ENCODE measurements around the gene CHRNA4. TPM values are rescaled to one million over a fixed set of nuclear protein-coding genes. Genes with fewer than 3 reads are reported as not detected.

CHRNA4 gene
- total and polyA plus RNA-seq, 9 of the 15 experiments (the other 6 are each of a cell fraction or from before 2014, with no cell fraction given) = not detected

DNA sequence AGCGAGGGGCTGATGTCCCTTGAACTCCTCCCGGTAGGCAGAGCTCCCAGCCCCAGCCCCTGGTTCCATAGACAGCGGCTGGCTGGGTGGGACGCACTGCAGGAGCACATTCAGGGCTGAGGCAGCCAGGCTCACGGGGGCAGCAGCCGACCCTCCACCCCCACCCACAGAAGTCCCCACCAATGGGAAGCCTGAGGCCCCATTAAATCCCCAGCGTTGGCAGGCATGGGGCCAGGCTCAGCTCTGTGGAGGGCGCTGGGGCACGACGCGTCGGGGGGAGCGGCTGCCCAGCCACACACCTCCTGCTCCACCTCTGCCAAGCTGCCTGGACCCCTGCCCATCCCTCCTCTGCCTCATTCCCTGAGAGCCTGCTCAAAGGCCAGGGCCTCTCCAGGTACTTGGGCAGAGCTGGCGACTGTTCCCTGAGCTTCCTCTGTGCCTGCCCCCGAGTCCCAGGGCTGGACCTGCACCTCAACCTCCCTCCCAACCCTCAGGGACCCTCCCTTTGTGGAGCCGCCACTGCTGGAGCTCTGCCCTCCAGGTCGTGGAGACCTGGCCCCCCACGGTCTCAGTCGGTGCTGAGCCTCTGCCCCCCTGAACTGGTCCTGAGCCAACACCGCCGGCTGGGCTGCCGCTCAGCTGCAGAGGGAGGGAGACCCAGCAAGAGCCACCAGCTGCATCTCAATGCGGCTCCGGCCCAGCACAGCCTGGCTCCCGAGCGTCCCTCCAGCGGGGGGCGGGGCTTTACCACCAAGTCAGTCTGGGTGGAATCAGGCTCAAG, 9.1 kb downstream of the CHRNA4 start:
- Histone ChIP-seq H3K36me3 (ENCODE audit: control insufficient read depth, insufficient read depth, low read length) (no peaks in the 10 kb centered on the region), H3K9ac (ENCODE audit: insufficient read depth in 1 of 2, low read depth in 2 of 2, low read length in 2 of 2) (no peak overlapping the region), H3K4me3 (no peak overlapping the region), H4K20me1 (replicated peaks; ENCODE audit: control insufficient read depth, insufficient read depth, low read length) (no peaks in the 10 kb centered on the region), H3K27ac (ENCODE audit: extremely low read depth, low read depth, low read length) (no peak overlapping the region), H3K27me3 (ENCODE audit: control insufficient read depth in 2 of 2, insufficient read depth in 2 of 2, low read length in 2 of 2) (peaks cover 9 to 27% of the 10 kb centered on the region in 2 experiments; a peak in 4 of 5 replicates), H3K9me3 (replicated peaks; ENCODE audit: control insufficient read depth, insufficient read depth, low read depth, low read length) (no peaks in the 10 kb centered on the region), H3K4me1 (replicated peaks in 1 of 2; ENCODE audit: control insufficient read depth in 2 of 2, insufficient read depth in 2 of 2, low read length in 2 of 2) (peaks cover 0 to 14% of the 10 kb centered on the region in 2 experiments; a peak in 2 of 5 replicates), H3K9me1 (ENCODE audit: control insufficient read depth, insufficient read depth, low read length) (no peaks in the 10 kb centered on the region), H3K4me2 (ENCODE audit: insufficient read depth, low read length) (no peak overlapping the region), H3K79me2 (ENCODE audit: control insufficient read depth, insufficient read depth, low read length) (no peaks in the 10 kb centered on the region), H2AFZ (ENCODE audit: low read depth, low read length) (no peak overlapping the region)
- DNase-seq (ENCODE audit: extremely low read depth in 1 of 4, low spot score in 3 of 4) (no peak), ATAC-seq (no peak), FAIRE-seq (no peak)
- WGBS (ENCODE audit: insufficient coverage, low coverage, missing lambda C conversion rate) = 29% methylated on average over 22 of the region's 28 CpGs
- in situ Hi-C loops (cut with MboI) (no loop called here), intact Hi-C loops (cut with micrococcal nuclease) (no loop called here)
- BruUV-seq (replicated peaks) = no TSS peak
- TF ChIP-seq MBD2 (IDR thresholded peaks at IDR 0.05; ENCODE audit: borderline replicate concordance, low read depth) (no peak), KAT2B (IDR thresholded peaks at IDR 0.05; ENCODE audit: low read depth, low read length) (no peak), ZNF551 (CRISPR knock-in tag; IDR thresholded peaks at IDR 0.05) (no peak), JUND (IDR thresholded peaks at IDR 0.05; ENCODE audit: borderline replicate concordance, low read depth, low read length) (no peak), JUND (tag; IDR thresholded peaks at IDR 0.05; ENCODE audit: borderline replicate concordance, low read depth, low read length) (no peak)
- TF ChIP-seq, protein P1, sequence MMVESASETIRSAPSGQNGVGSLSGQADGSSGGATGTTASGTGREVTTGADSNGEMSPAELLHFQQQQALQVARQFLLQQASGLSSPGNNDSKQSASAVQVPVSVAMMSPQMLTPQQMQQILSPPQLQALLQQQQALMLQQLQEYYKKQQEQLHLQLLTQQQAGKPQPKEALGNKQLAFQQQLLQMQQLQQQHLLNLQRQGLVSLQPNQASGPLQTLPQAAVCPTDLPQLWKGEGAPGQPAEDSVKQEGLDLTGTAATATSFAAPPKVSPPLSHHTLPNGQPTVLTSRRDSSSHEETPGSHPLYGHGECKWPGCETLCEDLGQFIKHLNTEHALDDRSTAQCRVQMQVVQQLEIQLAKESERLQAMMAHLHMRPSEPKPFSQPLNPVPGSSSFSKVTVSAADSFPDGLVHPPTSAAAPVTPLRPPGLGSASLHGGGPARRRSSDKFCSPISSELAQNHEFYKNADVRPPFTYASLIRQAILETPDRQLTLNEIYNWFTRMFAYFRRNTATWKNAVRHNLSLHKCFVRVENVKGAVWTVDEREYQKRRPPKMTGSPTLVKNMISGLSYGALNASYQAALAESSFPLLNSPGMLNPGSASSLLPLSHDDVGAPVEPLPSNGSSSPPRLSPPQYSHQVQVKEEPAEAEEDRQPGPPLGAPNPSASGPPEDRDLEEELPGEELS (CRISPR knock-in tag; IDR thresholded peaks at IDR 0.05; ENCODE audit: borderline replicate concordance) = no peak
- TF ChIP-seq, protein P2, sequence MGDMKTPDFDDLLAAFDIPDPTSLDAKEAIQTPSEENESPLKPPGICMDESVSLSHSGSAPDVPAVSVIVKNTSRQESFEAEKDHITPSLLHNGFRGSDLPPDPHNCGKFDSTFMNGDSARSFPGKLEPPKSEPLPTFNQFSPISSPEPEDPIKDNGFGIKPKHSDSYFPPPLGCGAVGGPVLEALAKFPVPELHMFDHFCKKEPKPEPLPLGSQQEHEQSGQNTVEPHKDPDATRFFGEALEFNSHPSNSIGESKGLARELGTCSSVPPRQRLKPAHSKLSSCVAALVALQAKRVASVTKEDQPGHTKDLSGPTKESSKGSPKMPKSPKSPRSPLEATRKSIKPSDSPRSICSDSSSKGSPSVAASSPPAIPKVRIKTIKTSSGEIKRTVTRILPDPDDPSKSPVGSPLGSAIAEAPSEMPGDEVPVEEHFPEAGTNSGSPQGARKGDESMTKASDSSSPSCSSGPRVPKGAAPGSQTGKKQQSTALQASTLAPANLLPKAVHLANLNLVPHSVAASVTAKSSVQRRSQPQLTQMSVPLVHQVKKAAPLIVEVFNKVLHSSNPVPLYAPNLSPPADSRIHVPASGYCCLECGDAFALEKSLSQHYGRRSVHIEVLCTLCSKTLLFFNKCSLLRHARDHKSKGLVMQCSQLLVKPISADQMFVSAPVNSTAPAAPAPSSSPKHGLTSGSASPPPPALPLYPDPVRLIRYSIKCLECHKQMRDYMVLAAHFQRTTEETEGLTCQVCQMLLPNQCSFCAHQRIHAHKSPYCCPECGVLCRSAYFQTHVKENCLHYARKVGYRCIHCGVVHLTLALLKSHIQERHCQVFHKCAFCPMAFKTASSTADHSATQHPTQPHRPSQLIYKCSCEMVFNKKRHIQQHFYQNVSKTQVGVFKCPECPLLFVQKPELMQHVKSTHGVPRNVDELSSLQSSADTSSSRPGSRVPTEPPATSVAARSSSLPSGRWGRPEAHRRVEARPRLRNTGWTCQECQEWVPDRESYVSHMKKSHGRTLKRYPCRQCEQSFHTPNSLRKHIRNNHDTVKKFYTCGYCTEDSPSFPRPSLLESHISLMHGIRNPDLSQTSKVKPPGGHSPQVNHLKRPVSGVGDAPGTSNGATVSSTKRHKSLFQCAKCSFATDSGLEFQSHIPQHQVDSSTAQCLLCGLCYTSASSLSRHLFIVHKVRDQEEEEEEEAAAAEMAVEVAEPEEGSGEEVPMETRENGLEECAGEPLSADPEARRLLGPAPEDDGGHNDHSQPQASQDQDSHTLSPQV (IDR thresholded peaks at IDR 0.05) = no peak
- POLR2A ChIA-PET = interaction anchor here (0.6 kb wide), 1 partner anchor 156 kb away, joined by 4 read pairs; no protein-coding TSS in a partner anchor
- CTCF ChIA-PET (ENCODE audit: low intra/inter-chr PET ratio) = no interaction called here

Measured in K562 (cell line).